HG02798 (cell line): ENCODE data around the gene ZNF783.
"Not testable (repeated sequence)": the region's sequence is repeated elsewhere in the genome, so short reads cannot be mapped to it uniquely, and the experiment has no call there.

Source experiments
- ATAC-seq: cut with Tn5 transposase; IDR thresholded peaks from one replicate; pipeline ENCODE4 v1.9.1; 2021; ENCODE audit warnings: mild to moderate bottlenecking; ENCODE audit not compliant: unreplicated experiment, poor library complexity

ZNF783 gene

DNA sequence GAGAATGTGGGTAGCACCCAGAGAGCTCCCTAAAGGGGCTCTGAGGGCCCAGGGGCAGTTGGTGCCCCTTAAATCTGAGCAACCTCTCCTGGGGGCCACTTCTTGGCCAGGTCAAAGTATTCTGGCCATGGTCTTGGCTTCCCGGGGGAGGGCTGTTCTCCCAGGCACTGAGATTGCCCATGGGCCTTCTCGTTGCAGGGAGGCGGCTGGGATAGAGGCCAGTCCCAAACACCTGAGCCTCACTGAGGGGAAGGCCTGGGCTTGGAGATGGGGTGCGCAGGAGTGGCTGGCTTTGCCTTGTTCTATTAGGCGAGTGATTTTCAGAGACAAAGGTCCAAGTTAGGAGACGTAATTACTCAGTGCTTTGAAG, 33.5 kb downstream of the ZNF783 start:
- no peak for ATAC-seq

DNA sequence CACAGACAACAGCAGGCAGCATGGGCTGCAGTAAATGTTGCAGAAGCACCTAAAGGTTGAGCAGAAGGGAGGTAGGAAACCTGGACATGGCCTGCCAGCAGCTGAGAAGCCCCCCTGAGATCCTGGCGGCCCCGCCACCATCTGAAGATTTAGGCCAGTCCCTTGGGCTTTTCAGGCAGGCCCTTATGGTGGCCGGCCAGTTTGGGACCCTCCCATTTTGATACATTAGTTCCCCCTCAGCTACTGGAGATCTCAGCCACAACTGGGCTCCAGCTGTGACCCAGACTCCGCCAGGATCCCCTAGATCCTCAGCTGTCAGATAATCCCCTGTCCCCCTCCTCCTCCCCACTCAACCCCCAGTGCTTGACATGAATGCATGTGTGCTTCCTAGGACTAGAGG, 34.4 kb downstream of the ZNF783 start:
- no peak for ATAC-seq

DNA sequence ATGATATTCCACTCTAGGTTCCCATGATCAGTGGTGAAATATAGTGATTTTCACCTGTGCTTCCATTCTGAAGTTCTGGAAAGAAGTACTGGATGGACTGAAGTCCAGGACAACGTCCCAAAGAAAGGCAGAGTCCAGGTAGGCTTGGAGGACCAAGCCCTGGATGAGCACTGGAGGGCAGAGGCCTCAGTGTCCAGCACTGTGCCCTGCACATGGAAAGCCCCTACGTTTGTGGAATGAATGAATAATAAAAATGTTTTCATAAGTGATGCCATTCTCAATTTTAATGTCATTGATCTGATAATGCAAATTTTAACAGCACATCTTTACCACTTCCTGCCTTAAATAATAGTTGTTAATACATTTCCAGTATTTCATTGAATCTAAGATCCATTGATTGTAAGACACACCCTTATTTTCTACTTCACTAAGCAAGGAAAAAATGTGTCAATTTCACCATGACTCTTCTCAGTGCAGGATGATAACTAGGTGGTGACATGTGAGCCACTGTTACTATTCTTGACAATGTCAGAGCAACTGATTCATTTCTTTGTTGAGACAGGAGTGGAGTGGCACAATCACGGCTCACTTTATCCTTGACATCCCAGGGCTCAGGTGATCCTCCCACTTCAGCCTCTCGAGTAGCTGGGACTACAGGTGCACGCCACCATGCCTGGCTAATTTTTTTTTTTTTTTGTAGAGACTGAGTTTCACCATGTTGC, 35.2 kb downstream of the ZNF783 start:
- ATAC-seq, result no peak

DNA sequence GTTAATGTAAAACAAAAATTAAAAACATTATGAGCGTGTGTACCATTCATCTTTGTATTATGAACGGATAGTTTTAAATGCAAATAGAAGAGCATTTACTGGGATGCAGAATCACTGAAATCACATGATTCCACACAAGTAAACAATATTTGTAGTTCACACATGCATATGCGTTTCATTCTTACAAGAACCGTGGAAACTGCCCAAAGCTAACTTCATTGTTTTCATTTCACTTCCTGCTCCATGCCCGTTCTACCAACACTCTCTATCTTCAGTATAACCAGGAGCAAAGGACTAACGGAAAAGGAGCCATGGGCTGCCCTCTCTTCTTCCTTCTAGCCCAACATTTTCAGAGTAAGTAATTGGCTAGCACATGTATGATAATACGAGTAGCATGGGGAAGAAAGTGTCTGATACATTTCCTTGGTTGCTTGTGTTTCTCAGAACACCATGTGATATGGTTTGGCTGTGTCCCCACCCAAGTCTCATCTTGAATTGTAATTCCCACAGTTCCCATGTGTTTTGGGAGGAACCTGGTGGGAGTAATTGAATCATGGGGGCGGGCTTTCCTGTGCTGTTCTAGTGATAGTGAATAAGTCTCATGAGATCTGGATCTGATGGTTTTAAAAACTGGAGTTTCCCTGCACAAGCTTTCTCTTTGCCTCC, 38.8 kb downstream of the ZNF783 start:
- no peak for ATAC-seq

DNA sequence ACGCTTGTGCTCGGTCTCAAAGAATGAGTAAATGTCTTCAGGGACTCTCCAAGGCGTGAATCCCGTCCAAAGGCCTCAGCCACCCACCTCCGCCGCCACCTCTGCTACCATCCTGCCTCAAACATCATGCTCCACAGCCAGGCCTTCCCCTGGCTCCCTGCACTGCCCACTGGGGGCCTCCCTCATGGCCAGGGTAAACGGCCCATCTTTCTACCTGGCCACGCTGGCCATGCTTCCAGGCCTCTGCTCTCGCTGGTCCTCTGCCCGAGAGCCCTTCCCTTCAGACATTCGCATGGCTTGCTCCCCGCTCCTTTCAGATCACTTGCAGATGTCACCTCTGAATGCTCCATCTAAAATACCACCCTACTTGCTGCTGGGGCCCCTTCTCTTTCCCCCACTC, 40.2 kb downstream of the ZNF783 start:
- no peak for ATAC-seq

DNA sequence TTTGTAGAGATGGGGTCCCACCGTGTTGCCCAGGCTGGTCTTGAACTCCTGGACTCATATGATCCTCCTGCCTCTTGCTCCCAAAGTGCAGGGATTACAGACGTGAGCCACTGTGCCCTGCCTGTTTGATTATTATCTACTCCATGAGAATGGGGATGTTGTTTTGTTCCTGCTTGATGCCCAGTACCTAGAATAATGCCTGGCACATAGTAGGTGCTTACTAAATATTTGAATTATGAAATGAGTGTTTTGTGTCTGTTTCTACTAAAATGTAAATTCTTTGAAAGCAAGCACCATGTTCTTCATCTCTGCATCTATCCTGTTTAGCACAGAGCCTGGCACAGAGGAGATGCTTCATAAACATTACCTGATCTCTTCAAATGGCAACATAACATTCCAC, 40.9 kb downstream of the ZNF783 start:
- no peak for ATAC-seq

DNA sequence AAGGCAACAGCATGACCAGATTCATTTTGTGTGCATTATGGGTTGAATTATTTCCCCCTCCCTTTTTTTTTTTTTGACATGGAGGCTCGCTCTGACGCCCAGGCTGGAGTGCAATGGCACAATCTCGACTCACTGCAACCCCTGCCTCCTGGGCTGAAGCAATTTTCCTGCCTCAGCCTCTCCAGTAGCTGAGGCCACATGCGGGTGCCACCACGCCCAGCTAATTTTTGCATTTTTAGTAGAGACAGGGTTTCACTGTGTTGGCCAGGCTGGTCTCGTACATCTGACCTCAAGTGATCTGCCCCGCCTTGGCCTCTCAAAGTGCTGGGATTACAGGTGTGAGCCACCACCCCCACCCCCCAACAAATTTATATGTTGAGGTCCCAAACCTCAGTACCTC, 42.0 kb downstream of the ZNF783 start:
- ATAC-seq, result no peak

DNA sequence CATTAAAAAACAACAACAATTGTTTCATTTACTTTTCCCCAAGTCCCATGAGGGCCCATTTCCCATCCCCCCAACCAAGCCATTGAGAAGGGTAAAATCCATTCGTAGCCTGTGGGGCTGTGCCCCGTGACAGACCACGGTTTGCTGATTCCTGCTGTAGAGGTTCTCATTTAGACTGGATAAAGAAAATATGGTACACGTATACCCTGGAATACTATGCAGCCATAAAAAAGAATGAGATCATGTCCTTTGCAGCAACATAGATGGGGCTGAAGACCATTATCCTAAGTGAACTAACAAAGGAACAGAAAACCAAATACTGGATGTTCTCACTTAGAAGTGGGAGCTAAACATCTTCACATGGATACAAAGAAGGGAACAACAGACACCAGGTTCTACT, 44.9 kb downstream of the ZNF783 start:
- no peak for ATAC-seq

DNA sequence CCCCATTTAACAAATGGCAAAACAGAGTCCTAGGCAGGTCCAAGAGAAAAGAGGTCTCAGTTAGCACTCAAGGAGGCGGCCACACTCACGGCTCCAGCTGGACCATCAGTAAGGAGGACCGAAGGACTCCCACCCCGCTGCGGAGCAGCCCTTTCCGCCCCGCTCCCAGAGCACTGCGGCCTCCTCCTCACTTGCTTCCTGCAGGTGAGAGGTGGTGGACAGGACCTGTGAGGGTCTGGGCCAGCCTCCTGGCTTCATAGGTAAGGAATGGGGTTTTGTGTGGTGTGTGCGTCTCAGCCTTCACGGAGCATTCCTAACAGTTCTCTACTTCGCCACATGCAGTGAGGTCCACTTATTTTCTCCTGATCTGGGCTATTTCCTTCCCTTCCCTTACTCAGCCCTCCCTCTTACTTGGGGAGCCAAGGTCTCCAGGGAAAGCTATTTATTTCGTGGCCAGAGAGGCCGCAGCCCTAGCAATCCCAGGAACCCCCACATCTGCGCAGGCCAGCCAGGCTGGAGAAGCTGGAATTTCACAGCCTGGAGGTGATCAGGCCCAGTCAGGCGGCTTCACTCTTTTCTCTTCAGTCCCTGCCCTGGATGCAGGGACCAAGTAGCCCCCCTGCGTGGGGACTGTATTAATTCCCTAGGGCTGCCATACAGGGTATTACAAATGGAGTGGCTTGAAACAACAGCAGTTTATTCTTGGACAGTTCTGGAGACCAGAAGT, 45.9 kb downstream of the ZNF783 start:
- no peak for ATAC-seq

DNA sequence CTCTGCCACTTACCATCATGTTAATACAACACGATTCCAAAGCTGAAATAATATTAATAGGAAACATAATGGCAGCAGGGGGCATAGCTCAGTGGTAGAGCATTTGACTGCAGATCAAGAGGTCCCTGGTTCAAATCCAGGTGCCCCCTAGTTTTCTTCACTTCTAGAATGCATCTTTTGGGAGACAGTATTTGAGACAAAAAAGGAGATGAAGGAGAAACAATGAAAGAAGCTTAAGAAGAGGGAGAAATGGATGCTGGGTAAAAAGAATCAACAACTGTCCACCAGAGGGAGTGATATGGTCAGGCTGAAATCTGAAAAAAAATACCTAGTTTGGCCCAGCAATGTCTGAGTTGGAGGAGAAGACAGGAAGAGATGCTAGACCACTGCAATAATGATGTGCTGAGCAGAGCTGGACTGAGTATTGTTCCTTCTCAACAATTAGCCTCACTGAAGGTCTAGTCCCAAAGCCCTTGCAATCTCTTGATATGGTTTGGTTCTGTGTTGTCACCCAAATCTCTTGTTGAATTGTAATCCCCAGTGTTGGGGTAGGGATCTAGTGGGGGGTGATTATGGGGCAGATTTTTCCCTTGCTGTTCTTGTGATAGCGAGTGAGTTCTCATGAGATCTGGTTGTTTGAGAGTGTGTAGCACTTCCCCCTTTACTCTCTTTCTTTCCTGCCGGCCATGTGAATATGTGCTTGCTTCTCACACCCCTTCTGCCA, 48.3 kb downstream of the ZNF783 start:
- peak; percentile 70 for ATAC-seq

DNA sequence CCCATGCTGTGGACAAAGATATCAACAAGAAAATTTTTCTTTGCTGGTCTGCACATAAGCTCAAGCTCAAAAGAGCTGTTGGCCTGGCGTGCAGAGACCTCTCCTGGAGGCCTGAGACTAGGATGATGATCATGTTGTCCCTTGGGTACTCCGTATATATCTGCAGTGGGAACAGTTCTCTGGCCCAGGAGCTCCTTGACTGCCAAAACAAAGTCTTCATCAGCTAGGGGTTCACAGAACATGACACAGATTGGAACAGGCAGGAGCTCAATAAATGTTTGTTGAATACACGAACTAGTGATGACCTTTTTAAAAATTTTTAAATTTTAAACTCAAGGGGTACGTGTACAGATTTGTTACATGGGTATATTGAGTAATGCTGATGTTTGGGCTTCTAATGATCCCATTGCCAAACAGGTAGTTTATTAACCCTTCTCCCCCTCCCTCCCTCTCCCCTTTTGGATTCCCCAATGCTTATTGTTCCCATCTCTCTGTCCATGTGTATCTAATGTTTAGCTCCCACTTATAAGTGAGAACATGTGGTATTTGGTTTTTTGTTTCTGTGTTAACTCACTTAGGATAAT, 49.1 kb downstream of the ZNF783 start:
- ATAC-seq, result no peak

DNA sequence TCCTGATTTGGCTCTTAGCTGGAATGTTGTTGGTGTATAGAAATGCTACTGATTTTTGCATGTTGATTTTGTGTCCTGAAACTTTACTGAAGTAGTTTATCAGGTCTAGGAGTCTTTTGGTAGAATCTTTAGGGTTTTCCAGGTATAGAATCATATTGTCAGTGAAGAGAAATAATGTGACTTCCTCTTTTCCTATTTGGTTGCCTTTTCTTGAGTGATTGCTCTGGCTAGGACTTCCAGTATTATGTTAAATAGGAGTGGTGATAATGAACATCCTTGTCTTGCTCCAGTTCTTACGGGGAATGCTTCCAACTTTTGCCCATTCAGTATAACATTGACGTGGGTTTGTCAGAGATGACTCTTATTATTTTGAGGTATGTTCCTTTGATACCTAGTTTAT, 52.0 kb downstream of the ZNF783 start:
- ATAC-seq, result no peak

DNA sequence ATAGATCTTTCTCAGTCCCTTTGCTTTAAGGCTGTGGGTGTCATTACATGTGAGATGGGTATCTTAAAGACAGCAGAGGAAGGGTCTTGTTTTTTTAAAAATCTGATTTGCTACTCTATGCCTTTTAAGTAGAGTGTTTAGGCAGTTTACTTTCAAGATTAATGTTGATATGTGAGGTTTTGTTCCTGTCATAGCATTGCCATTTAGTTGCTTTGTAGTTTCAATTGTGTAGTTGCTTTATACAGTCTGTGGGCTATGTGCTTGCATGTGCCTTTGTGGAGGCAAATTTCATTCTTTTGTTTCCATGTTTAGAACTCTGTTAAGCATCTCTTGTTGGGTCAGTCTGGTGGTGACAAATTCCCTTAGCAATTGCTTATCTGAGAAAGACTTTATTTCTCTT, 54.6 kb downstream of the ZNF783 start:
- no peak for ATAC-seq

DNA sequence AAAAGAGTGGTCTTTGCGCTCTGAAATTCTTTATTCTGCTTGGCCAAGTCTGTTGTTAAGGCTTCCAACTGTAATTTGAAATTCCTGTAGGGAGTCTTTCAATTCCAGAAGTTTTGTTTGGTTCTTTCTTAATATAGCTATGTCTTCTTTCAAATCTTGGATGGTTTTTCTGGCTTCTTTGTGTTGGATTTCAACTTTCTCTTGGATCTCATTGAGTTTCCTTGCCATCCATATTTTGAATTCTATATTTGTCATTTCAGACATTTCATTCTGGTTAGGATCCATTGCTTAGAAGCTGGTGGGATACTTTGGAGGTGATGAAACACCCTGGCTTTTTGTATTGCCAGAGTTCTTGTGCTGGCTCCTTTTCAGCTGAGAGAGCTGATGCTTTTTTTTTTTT, 55.5 kb downstream of the ZNF783 start:
- ATAC-seq, result no peak

DNA sequence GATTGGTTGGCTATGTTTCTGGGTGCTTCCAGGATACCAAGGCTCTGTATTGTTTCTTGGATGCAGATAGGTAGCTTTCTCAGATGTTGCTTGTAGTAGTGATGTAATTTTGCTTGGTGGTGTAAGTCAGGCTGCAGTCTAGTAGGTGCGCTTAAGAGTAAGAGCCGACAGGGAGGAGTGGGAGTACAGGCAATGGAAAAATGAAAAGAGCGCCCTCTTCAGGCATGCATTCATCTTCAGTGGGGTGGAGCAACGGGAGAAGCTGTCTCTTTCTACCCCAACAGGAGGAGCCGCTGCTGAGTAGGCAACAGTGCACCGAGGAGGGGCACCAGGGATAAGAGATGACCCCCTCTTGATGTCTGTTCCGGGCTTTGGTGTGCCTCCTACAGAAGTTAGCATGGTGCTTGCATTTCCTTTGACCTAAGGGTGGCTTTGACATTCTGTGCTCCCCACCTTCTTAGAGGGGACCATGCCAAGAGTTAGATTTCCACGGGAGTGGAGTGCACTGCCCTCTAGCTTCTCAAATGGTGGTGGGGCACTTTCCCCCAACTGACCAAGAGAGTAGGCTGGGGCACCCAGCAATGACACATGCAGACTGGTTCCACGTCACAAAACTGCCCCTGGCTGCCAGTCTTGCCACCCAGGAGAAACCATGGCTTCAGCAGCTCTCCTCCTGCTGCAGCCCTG, 56.1 kb downstream of the ZNF783 start:
- ATAC-seq, result no peak

DNA sequence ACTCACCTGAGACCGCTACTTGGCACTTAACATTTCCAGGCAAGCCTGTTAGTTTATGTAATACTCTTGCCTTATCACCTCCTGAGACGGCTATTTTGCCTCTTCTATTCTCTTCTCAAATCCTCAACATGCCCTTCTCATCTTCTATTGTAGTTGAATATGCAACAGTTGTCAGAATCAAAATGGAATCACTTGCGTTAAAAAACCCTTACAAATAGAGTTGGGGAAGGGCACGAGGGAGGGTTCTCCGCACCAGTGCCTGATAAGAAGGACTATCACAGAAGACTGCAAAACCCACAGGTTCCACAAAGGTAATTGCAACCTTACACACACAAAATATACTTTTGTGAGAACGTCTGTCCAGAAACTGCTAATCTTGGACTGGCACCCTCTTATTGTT, 57.4 kb downstream of the ZNF783 start:
- no peak for ATAC-seq

DNA sequence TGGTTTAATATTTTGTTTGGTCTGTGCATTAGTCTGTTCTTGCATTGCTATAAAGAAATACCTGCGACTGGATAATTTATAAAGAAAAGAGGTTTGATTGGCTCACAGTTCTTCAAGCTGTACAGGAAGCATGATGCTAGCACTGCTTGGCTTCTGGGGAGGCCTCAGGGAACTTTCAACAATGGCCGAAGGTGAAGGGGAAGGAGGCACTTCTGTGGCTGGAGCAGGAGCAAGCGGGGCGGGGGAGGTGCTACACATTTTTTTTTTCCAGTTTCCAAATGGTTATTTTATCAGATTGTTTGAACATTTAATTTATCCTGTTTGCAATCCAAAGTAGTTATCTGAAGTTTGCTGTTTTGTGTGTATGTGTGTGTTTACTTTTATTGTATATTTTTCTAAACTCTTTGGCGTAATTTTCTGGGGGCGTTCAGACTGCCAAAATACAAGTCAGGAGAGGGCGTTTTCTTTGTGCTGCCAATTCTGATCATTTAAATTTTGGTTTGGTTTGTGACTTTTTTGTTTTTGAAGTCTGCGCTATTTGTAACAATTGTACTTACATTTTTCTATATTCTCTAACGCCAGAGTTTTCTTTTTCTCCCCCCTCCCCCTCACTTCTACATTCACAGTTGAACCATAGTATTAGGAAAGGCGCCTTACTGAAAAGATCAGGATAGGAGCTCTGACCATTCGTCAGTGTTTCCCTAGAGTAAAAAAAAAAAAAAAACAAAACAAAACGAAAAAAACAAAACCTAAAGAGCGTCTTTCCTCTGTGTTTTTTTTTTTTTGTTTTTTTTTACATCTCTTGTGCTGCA, 58.5 kb downstream of the ZNF783 start:
- ATAC-seq, result no peak

DNA sequence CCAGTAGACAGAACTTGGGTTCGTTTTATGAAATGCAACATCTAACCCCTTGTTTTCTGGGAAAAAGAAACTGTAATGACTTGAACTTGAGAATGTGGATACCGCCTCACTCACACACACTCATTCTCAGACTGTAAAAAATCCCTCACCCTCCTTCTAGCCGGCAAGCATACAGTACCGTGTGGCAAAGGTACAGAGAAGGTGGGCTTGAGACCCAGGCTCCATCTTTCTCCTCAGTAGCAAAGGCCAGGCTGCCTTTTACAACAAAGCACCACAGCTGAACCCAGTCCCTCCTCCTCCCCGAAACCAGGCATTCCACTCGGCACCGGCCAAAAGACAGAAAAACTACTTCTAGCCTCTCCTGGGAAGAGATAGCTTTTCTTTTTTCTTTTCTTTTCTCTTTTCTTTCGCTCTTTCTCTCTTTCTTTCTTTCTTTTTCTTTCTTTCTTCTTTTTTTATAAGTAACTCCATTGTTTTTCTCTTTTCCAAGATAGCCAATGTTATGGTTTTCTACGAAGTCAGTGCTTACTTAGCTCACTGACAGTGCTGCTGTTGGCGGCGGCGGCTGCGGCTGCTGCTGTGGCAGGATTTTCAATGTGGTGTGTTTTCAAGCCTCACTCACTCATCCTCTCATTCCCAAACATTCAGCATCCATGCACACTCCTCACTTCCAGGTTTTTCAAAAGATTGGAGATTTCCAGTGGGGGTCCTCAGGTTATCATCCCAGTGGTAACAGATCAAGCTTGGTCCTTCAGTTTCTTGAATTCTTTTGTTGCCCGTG, 59.3 kb downstream of the ZNF783 start:
- not testable (repeated sequence) for ATAC-seq
